ENCODE data around the gene FAM53C. TPM values are rescaled to one million over a fixed set of nuclear protein-coding genes. Genes with fewer than 3 reads are reported as not detected.
A peak's percentile ranks its signal among the peaks of the same experiment; 100 is the strongest.
"Not testable (repeated sequence)": the region's sequence is repeated elsewhere in the genome, so short reads cannot be mapped to it uniquely, and the experiment has no call there.

FAM53C gene
- total RNA-seq, 1 donor from 2014 or later, result 53.6 TPM

DNA sequence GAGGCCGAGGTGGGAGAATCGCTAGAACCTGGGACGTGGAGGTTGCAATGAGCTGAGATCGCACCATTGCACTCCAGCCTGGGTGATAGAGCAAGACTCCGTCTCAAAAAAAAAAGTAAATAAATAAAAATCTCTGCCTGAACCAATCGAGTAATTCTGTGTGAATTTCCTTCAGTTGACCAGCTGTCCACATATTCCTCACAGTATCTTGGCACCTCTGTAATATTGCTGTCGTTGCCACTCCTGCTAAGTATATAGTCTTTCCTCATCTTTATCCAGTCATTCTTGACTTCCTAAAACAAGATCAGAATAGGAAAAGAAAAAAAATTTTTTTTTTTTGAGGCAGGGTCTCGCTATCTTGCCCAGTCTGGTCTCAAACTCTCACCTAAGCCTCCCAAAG lies 44.3 kb downstream of the FAM53C start:
- no peak for TF ChIP-seq CTCF (IDR thresholded peaks at IDR 0.05; ENCODE audit: unreplicated experiment)
- H3K4me1 Mint-ChIP-seq, result no peaks in the 10 kb centered on the region
- no peak for DNase-seq (ENCODE audit: low spot score in 2 of 2, unreplicated experiment in 2 of 2)
- no peak overlapping the region for H3K27ac Mint-ChIP-seq
- H3K27me3 Mint-ChIP-seq (ENCODE audit: low read depth), result no peaks in the 10 kb centered on the region
- no peaks in the 10 kb centered on the region for H3K9me3 Mint-ChIP-seq
- peaks cover 33% of the 10 kb centered on the region for H3K36me3 Mint-ChIP-seq
- no peak overlapping the region for H3K4me3 Mint-ChIP-seq

- Mint-ChIP-seq H3K27ac (no peak overlapping the region), H3K27me3 (ENCODE audit: low read depth) (no peaks in the 10 kb centered on the region), H3K4me3 (no peak overlapping the region), H3K9me3 (no peaks in the 10 kb centered on the region), H3K4me1 (no peaks in the 10 kb centered on the region), H3K36me3 (peaks cover 32% of the 10 kb centered on the region)
- no peak for TF ChIP-seq CTCF (IDR thresholded peaks at IDR 0.05; ENCODE audit: unreplicated experiment)
- DNase-seq (ENCODE audit: low spot score in 2 of 2, unreplicated experiment in 2 of 2), result no peak
Measured at GRCh38 chr5:138385660-138386059, 47.6 kb downstream of the FAM53C start.

GRCh38 chr5:138386290-138386689 lies 48.2 kb downstream of the FAM53C start:
- Mint-ChIP-seq H3K27me3 (ENCODE audit: low read depth) (no peaks in the 10 kb centered on the region), H3K4me3 (no peak overlapping the region), H3K36me3 (peaks cover 34% of the 10 kb centered on the region), H3K9me3 (no peaks in the 10 kb centered on the region), H3K27ac (no peak overlapping the region), H3K4me1 (no peaks in the 10 kb centered on the region)
- no peak for TF ChIP-seq CTCF (IDR thresholded peaks at IDR 0.05; ENCODE audit: unreplicated experiment)
- no peak for DNase-seq (ENCODE audit: low spot score in 2 of 2, unreplicated experiment in 2 of 2)

DNA sequence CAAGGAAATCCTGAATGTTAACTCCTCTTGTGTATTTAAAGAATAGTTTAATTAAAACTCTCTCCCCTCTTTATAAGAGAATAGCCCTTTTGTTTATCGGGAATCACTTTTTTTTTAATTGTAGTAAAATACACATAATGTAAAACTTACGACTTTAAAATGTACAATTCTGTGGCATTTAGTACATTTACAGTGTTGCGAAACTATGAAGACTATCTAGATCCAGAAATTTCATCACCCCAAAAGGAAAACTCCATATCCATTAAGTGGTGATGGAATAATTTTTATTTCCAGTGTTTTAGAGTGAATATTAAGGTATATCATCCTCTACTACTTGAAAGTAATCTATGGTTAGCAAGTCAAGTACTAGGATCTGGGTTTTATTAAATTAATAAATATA lies 51.3 kb downstream of the FAM53C start:
- H3K36me3 Mint-ChIP-seq, result peaks cover 29% of the 10 kb centered on the region
- no peak overlapping the region for H3K27ac Mint-ChIP-seq
- DNase-seq (ENCODE audit: low spot score in 2 of 2, unreplicated experiment in 2 of 2), result no peak
- H3K4me1 Mint-ChIP-seq, result peaks cover 7% of the 10 kb centered on the region
- no peaks in the 10 kb centered on the region for H3K9me3 Mint-ChIP-seq
- TF ChIP-seq CTCF (IDR thresholded peaks at IDR 0.05; ENCODE audit: unreplicated experiment), result no peak
- H3K27me3 Mint-ChIP-seq (ENCODE audit: low read depth), result no peaks in the 10 kb centered on the region
- H3K4me3 Mint-ChIP-seq, result no peak overlapping the region

GRCh38 chr5:138389911-138390310 lies 51.8 kb downstream of the FAM53C start:
- not testable (repeated sequence) for H3K9me3 Mint-ChIP-seq; H3K27me3 Mint-ChIP-seq (ENCODE audit: low read depth); DNase-seq (ENCODE audit: low spot score in 2 of 2, unreplicated experiment in 2 of 2); H3K4me3 Mint-ChIP-seq; H3K4me1 Mint-ChIP-seq; H3K27ac Mint-ChIP-seq
- H3K36me3 Mint-ChIP-seq, result peaks cover 34% of the 10 kb centered on the region

DNA sequence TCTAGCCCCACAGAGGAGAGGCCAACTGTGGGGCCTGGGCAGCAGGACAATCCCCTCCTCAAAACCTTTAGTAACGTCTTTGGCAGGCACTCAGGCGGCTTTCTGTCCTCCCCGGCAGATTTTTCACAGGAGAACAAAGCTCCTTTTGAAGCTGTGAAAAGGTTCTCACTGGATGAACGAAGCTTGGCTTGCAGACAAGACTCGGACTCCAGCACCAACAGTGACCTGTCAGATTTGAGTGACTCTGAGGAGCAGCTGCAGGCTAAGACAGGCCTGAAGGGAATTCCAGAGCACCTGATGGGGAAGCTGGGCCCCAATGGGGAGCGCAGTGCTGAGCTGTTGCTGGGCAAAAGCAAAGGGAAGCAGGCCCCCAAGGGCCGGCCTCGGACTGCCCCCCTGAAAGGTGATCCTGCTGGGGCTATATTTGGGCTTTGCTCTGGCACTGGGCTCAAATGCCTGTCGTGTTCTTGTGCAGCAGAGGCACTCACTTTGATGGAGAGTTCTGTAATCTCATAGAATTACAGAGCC lies 53.9 kb downstream of the FAM53C start:
- no peaks in the 10 kb centered on the region for H3K27me3 Mint-ChIP-seq (ENCODE audit: low read depth)
- peaks cover 37% of the 10 kb centered on the region for H3K36me3 Mint-ChIP-seq
- H3K4me1 Mint-ChIP-seq, result peaks cover 7% of the 10 kb centered on the region
- H3K9me3 Mint-ChIP-seq, result no peaks in the 10 kb centered on the region
- DNase-seq (ENCODE audit: low spot score in 2 of 2, unreplicated experiment in 2 of 2), result no peak
- no peak overlapping the region for H3K4me3 Mint-ChIP-seq
- TF ChIP-seq CTCF (IDR thresholded peaks at IDR 0.05; ENCODE audit: unreplicated experiment), result no peak
- peak overlapping the region; percentile 12 for H3K27ac Mint-ChIP-seq

Other genes with a start within 250 kb of the FAM53C start
- gene NME5, start 198.8 kb upstream of the FAM53C start, total RNA-seq, result 2.4 to 3.4 TPM (median 2.7 TPM) in 3 replicates
- gene BRD8, start 159.6 kb upstream of the FAM53C start, total RNA-seq, result 88.7 to 89.3 TPM (median 89.0 TPM) in 3 replicates
- gene KIF20A, start 159.2 kb upstream of the FAM53C start, total RNA-seq, result 24.4 to 27.0 TPM (median 26.8 TPM) in 3 replicates
- 37.6 to 44.1 TPM (median 39.0 TPM) in 3 replicates for gene CDC23, start 124.9 kb upstream of the FAM53C start, total RNA-seq
- gene GFRA3, start 63.6 kb upstream of the FAM53C start, total RNA-seq, result 0.27 to 0.73 TPM (median 0.43 TPM) in 3 replicates
- 6.7 to 6.8 TPM (median 6.7 TPM) in 3 replicates for gene CDC25C, start 6.5 kb upstream of the FAM53C start, total RNA-seq
- gene KDM3B, start 14.4 kb downstream of the FAM53C start, total RNA-seq, result 94.0 to 96.6 TPM (median 96.1 TPM) in 3 replicates
- 14.2 to 19.7 TPM (median 15.6 TPM) in 3 replicates for gene REEP2, start 100.8 kb downstream of the FAM53C start, total RNA-seq
- gene EGR1, start 127.2 kb downstream of the FAM53C start, total RNA-seq, result 701 to 737 TPM (median 733 TPM) in 3 replicates
- 76.6 to 77.7 TPM (median 77.6 TPM) in 3 replicates for gene ETF1, start 205.0 kb downstream of the FAM53C start, total RNA-seq
- 157 to 165 TPM (median 160 TPM) in 3 replicates for gene HSPA9, start 237.1 kb downstream of the FAM53C start, total RNA-seq

Measured in mesothelial cell of epicardium (in vitro differentiated cells).